Lower leg skin (tissue), 4 donors: ENCODE data around the gene DOP1A. TPM values are rescaled to one million over a fixed set of nuclear protein-coding genes. Genes with fewer than 3 reads are reported as not detected.

ENCODE experiments used
- DNase-seq, 2 donors: peaks; one replicate each; pipeline ENCODE4 v3.0.0-alpha.2; 2019; ENCODE audit warnings: low spot score in 2 of 2
- H3K4me3 ChIP-seq: fragments of 200-600 bp; sonication (generic); 2 replicates; pipeline ENCODE4 v1.5.1; 2017; ENCODE audit warnings: mild to moderate bottlenecking, low read depth; ENCODE audit not compliant: poor library complexity, severe bottlenecking
- POLR2A ChIP-seq, 2 donors: fragments of 450-650 bp; IDR thresholded peaks; one replicate each; pipeline ENCODE4 v1.6.1; 2016 to 2017; ENCODE audit warnings: antibody characterized with exemption in 2 of 2, mild to moderate bottlenecking in 1 of 2, moderate library complexity in 1 of 2
- WGBS, 2 donors: methylation state at CpG; one replicate each; pipeline ENCODE4 v1.1.5; 2018; 5-methylcytosine and 5-hydroxymethylcytosine counted together
- intact Hi-C: fragments of 100-400 bp; cut with DNase I; formaldehyde crosslinking; loops from one replicate; pipeline ENCODE4 v1.15.0; 2023; ENCODE audit warnings: low total_unique reads
- total RNA-seq, 4 donors: library from RNA; depleted of rRNA; stranded (reverse); fragments of >200 nt; gene quantifications; one replicate each; pipeline ENCODE4 v1.1.0, GENCODE V29; 2016
- TF ChIP-seq, protein P1 (sequence below), 3 donors: fragments of 450-650 bp; IDR thresholded peaks; one replicate each; pipeline ENCODE4 v1.5.1; 2016; ENCODE audit warnings: antibody characterized with exemption in 3 of 3, mild to moderate bottlenecking in 3 of 3, moderate library complexity in 2 of 3

The DOP1A gene
- total RNA-seq, 4 donors from 2014 or later = 32.6 to 75.8 (median 49.3) TPM

DNA sequence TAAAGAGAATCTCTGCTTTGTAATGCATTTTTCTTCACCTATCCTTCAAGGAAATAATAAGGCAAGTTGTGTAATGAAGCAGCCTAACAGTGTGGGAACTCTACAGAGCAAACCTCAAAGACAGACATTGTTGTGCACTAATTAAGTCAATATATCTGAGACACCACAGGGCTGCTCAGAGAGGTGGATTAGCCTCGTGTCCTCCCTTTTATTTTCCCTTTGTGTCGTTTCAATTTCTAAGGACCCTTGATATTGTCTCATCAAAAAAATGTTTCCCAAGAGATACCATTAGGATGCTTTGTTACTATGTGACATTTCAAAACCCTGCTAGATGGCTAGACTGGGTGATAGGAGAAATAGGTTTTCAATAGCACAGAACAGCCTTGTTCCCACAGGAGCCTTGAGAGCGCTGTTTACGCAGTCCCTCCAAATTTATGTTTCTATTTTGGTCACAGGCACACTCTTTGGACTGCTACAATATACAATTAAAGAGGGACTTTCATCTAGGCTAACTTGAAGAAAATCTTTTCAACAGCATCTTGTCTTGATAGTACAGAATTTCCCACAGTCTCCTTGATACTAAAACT, 24.9 kb upstream of the DOP1A start:
- 85 to 86% methylated on average over 4 of the region's 4 CpGs for WGBS, 2 donors
- no peak for TF ChIP-seq POLR2A (IDR thresholded peaks at IDR 0.05)
- TF ChIP-seq, protein P1, sequence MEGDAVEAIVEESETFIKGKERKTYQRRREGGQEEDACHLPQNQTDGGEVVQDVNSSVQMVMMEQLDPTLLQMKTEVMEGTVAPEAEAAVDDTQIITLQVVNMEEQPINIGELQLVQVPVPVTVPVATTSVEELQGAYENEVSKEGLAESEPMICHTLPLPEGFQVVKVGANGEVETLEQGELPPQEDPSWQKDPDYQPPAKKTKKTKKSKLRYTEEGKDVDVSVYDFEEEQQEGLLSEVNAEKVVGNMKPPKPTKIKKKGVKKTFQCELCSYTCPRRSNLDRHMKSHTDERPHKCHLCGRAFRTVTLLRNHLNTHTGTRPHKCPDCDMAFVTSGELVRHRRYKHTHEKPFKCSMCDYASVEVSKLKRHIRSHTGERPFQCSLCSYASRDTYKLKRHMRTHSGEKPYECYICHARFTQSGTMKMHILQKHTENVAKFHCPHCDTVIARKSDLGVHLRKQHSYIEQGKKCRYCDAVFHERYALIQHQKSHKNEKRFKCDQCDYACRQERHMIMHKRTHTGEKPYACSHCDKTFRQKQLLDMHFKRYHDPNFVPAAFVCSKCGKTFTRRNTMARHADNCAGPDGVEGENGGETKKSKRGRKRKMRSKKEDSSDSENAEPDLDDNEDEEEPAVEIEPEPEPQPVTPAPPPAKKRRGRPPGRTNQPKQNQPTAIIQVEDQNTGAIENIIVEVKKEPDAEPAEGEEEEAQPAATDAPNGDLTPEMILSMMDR (IDR thresholded peaks at IDR 0.05) = no peak
- intact Hi-C loops = no loop called here
- no peak overlapping the region for H3K4me3 ChIP-seq
- no peak for DNase-seq

DNA sequence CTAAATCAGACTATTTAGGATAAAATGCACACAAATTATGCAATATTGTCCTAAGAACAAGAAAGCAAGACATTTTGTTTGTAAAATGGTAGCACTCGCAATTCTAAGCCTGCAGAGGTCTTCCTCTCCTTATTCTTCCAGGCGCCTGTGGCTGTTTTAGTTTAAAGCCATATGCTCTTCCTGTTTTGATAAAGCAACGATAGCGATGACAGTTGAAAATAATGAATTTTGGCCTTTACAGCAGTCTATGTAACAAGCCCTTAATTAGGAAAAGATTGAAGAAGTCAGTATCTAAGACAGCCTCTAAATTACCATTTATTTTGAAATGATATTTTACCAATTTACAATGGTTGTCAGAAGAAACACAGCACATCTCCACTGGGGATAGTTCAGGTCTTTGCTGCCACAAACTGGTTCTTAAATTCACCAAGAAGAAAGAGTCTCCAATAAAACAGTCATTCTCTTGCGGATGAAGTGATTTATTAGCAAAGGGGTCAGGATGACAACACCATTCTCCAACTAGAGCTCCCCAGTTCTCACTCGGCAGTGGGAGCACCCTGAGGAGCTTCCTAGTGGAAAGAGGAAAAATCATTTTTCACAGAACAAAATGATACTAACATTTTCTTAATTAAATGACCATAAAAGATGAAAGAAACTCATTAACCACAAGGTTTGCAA, 23.2 kb upstream of the DOP1A start:
- 79 to 86% methylated on average over 6 of the region's 6 CpGs for WGBS, 2 donors
- no peak for TF ChIP-seq POLR2A (IDR thresholded peaks at IDR 0.05)
- TF ChIP-seq, protein P1 (IDR thresholded peaks at IDR 0.05) = no peak
- no peak overlapping the region for H3K4me3 ChIP-seq
- DNase-seq = no peak
- intact Hi-C loops = no loop called here

DNA sequence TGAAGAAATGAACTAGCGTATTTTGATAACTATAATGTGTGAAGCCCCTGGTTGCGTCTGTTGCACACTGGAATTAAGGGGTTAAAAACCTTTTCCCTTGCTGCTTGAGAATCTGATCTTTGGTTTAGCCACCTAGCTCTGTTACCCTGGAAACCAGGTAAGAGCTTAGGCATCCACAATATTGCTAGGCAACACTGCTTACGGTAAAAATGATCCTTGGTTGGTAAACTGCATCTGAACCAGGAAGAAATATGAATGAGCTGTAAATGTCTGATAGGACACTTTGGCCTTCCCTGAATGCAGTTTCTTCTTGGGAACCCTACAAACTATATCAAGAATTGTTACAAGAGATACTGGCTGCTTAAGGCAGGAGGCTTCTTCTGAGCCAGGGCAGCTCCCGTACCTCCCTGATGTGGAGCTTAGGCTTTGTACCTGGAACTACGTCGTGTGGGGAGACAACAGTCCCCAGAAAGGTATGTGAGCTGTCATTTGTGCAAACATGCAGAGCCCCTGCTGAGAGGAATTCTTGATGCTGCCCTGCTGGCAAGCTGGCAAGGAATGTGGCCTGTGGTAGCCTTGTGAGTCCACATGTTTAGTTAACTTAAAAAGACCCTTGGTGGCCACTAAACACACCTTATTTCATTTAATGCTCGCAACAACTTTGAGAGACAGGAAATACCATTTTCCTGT, 20.3 kb upstream of the DOP1A start:
- WGBS, 2 donors = 91% methylated on average over 7 of the region's 7 CpGs
- no peak overlapping the region for H3K4me3 ChIP-seq
- no peak for TF ChIP-seq POLR2A (IDR thresholded peaks at IDR 0.05)
- TF ChIP-seq, protein P1 (IDR thresholded peaks at IDR 0.05) = no peak
- no peak for DNase-seq
- intact Hi-C loops = no loop called here

DNA sequence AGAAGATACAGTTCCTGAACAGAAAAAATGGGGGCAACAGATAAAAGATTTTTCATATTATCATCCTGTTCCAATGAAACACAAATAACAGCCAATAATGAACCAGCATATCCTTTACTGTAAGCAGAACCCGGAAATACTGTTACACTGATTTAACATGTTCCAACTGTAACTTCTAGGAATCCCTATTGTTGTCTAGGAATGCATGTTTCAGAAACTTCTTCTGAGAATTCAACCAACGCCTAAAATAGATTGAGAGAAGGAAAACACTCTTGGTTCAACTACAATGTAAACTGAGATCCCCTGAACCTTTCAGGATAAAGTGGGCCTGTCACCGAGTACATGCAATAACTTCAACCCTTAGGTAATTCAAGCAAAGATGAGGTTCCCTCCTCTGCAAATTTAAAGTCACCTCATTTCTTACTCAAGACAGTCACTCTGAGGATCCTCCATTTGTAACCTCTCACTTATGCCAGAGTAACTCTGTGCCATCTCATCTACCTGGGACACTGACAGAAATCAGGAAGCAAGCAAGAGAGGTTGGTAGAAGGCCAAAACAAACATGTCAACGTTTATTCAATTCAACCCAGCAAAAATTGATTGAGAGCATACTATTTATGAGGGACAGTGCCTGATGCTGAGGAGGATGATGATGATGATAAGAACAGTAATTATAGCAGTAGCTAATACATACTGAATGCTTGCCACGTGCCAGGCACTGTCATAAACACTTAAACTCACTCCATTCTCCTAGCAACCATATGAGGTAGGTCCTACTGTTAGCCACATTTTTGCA, 15.9 kb upstream of the DOP1A start:
- H3K4me3 ChIP-seq = no peak overlapping the region
- no peak for DNase-seq
- 44 to 54% methylated on average over 5 of the region's 5 CpGs for WGBS, 2 donors
- TF ChIP-seq, protein P1 (IDR thresholded peaks at IDR 0.05) = no peak
- TF ChIP-seq POLR2A (IDR thresholded peaks at IDR 0.05) = no peak
- intact Hi-C loops = no loop called here

DNA sequence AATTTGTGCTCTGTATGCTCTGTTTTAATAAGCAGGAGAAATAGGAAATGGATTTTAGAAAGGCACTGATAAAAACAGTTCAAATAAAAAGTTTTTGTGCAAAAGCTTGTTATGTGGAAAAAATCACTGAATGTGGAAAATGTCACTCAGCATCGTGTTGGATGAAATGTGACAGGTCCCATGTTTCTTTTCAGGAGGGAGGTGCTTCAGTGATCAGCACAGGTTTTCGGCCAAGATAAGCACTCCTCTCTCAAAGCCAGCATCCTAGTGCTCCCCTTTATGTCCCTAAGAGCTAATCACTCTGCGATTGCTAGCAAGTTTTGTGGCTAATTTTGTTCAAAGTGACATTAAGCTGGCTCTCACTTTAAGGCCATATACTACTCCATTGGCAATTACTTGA, 13.8 kb upstream of the DOP1A start:
- 91 to 93% methylated on average over 3 of the region's 3 CpGs for WGBS, 2 donors
- no peak for DNase-seq
- intact Hi-C loops = no loop called here
- H3K4me3 ChIP-seq = no peak overlapping the region
- TF ChIP-seq, protein P1 (IDR thresholded peaks at IDR 0.05) = no peak
